ENCODE results near the gene ORC2. TPM values are rescaled to one million over a fixed set of nuclear protein-coding genes. Genes with fewer than 3 reads are reported as not detected.

ORC2 gene
- total and polyA plus RNA-seq, 11 donors, result 6.7 to 38.0 (median 23.2) TPM

DNA sequence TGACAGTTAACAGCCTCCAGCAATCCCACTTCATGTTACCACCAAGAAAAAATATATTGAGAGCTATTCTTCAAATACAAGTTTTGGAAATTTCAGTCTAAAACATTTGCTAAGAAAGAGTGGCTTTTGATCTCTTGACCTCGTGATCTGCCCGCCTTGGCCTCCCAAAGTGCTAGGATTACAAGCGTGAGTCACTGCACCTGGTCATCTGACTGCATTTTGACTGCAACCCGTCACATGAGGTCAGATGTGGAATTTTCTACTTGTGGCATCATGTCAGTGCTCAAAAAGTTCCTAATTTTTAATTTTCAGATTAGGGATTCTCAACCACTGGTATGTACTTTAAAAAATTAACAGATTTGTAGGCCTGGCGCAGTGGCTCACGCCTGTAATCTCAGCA lies 89.9 kb downstream of the ORC2 start:
- no peak overlapping the region for H3K4me3 ChIP-seq
- peaks cover 0 to 80% (median 66%) of the 10 kb centered on the region in 9 donors for H3K36me3 ChIP-seq
- H3K9me3 ChIP-seq, result no peaks in the 10 kb centered on the region
- ATAC-seq, result no peak
- no peaks in the 10 kb centered on the region for H3K27me3 ChIP-seq
- no peak overlapping the region for H3K27ac ChIP-seq
- intact Hi-C loops (cut with DNase I), result no loop called here
- WGBS, 4 donors, result 95 to 98% (median 97%) methylated on average over 6 of the region's 6 CpGs
- H3K4me1 ChIP-seq, result peaks cover 0 to 13% (median 2%) of the 10 kb centered on the region in 12 donors
- TF ChIP-seq POLR2A (IDR thresholded peaks at IDR 0.05) (no peak), CTCF (IDR thresholded peaks at IDR 0.05) (no peak)
- no peak for DNase-seq

DNA sequence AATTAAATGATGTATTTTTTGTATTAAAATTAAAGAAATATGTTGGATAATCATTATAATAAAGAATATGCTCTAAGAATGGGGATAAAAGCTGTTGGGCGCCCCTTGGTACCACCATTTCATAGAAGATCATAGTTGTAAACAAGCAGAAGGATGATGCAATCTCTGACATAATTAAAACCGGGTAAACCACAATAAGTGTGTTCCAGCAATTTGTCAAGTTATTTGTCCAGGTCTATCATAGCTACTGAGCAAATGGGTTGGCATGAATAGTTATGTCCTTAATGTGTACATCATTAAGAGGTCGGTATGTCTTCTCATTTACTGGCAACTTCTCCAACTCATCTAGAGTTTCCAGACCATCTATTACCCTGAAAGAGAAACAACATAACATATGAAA lies 92.3 kb downstream of the ORC2 start:
- DNase-seq (no peak), ATAC-seq (no peak)
- Histone ChIP-seq H3K4me3 (no peak overlapping the region), H3K27me3 (no peaks in the 10 kb centered on the region), H3K27ac (no peak overlapping the region), H3K36me3 (peaks cover 0 to 57% (median 46%) of the 10 kb centered on the region in 9 donors), H3K4me1 (peaks cover 0 to 12% (median 0%) of the 10 kb centered on the region in 12 donors), H3K9me3 (no peaks in the 10 kb centered on the region)
- no peak for TF ChIP-seq CTCF (IDR thresholded peaks at IDR 0.05)
- TF ChIP-seq POLR2A (IDR thresholded peaks at IDR 0.05), result no peak
- WGBS, 4 donors, result 85 to 89% (median 88%) methylated on average over 3 of the region's 3 CpGs
- intact Hi-C loops (cut with DNase I), result no loop called here

- TF ChIP-seq CTCF (IDR thresholded peaks at IDR 0.05) (no peak), POLR2A (IDR thresholded peaks at IDR 0.05) (no peak)
- no peak overlapping the region for H3K4me3 ChIP-seq
- WGBS, 4 donors, result 88 to 97% (median 94%) methylated on average over 2 of the region's 2 CpGs
- no peaks in the 10 kb centered on the region for H3K27me3 ChIP-seq
- intact Hi-C loops (cut with DNase I), result loop anchor here in 1 of 10 donors (10.0 kb wide), 1 partner anchor 154 kb away; no protein-coding TSS in a partner anchor
- no peak for DNase-seq
- no peak overlapping the region for H3K27ac ChIP-seq
- H3K4me1 ChIP-seq, result peaks cover 0 to 26% (median 7%) of the 10 kb centered on the region in 12 donors
- ATAC-seq, result no peak
- peaks cover 0 to 35% (median 25%) of the 10 kb centered on the region in 9 donors for H3K36me3 ChIP-seq
- H3K9me3 ChIP-seq, result no peaks in the 10 kb centered on the region
Measured at GRCh38 chr2:200869014-200869413, 94.4 kb downstream of the ORC2 start.

- intact Hi-C loops (cut with DNase I), result loop anchor here in 7 of 10 donors (1.0 to 10.0 kb wide), 8 partner anchors 24 to 152 kb away; partner anchors contain the start of genes BZW1 (in 4 of the 7), NIF3L1 (in 2 of the 7) and PPIL3 (in 2 of the 7)
- ATAC-seq (peak; percentile 88 to 95 (median 94)), DNase-seq (peak; percentile 97 to 99 (median 98))
- Histone ChIP-seq H3K36me3 (peaks cover 0 to 35% (median 18%) of the 10 kb centered on the region in 9 donors), H3K4me3 (peak within 1 kb of the TSS; percentile 67 to 100 (median 96)), H3K9me3 (no peaks in the 10 kb centered on the region), H3K27ac (peak within 1 kb of the TSS; percentile 98 to 100 (median 100)), H3K27me3 (no peaks in the 10 kb centered on the region), H3K4me1 (peaks cover 0 to 52% (median 24%) of the 10 kb centered on the region in 12 donors)
- TF ChIP-seq POLR2A (IDR thresholded peaks at IDR 0.05) (peak; percentile 87 to 99), CTCF (IDR thresholded peaks at IDR 0.05) (no peak)
- WGBS, 4 donors, result 1% methylated on average over 61 to 89 of the region's 89 CpGs
Measured at GRCh38 chr2:200864176-200865034, 99.1 kb downstream of the ORC2 start, which contains the start of gene CLK1. CLK1 (minus strand) TSS chr2:200864658; CDS start chr2:200861862, 2,796 bp downstream.

Measured in heart left ventricle (tissue), 16 donors.